A549 (cell line): ENCODE results near the gene CSMD2. TPM values are rescaled to one million over a fixed set of nuclear protein-coding genes. Genes with fewer than 3 reads are reported as not detected.

Experiments used
- ATAC-seq, 2 experiments: fragments of 200-7000 bp in 1 of 2; fragments of >200 bp in 1 of 2; cut with Nextera tagmentation in 1 of 2; cut with Tn5 transposase in 1 of 2; 3 replicates each; pipeline versions ENCODE4 v1.8.0 to v1.9.1; 2018 to 2020; ENCODE audit warnings: mild to moderate bottlenecking in 1 of 2, moderate library complexity in 1 of 2
- CTCF ChIA-PET: fragments of 300-600 bp; sonication (Branson Sonifier 250); formaldehyde crosslinking; extraction: SDS; loops from one replicate; lab custom pipeline; 2021; ENCODE audit warnings: antibody characterized with exemption, inconsistent platforms; lab: Yijun Ruan, JAX
- POLR2A ChIA-PET: fragments of 350-600 bp; formaldehyde crosslinking; extraction: SDS; loops from one replicate; lab custom pipeline; 2021; ENCODE audit warnings: antibody characterized with exemption, inconsistent platforms; lab: Yijun Ruan, JAX
- DNase-seq, 2 experiments: peaks; one replicate each; pipeline versions ENCODE4 v3.0.0 to v3.0.0-alpha.2; 2011 to 2016; ENCODE audit warnings: low read depth in 1 of 2, low spot score in 1 of 2
- FAIRE-seq: peaks from 2 replicates; lab custom pipeline; 2011; peaks lifted over from hg19 to GRCh38; lab: Jason Lieb, UNC
- H3K27ac ChIP-seq, 2 experiments: fragments of >200 bp; sonication (Bioruptor Twin); formaldehyde crosslinking; 3 replicates each; pipeline ENCODE4 v1.5.1; 2016 to 2017
- H3K4me1 ChIP-seq: fragments of >200 bp; sonication (Bioruptor Twin); formaldehyde crosslinking; 3 replicates; pipeline ENCODE4 v1.6.1; 2016
- H3K4me2 ChIP-seq: fragments of >200 bp; sonication (Bioruptor Twin); formaldehyde crosslinking; 3 replicates; pipeline ENCODE4 v1.6.1; 2016
- H3K4me3 ChIP-seq: fragments of >200 bp; sonication (Bioruptor Twin); formaldehyde crosslinking; 3 replicates; pipeline ENCODE4 v1.5.1; 2016
- H3K9me3 ChIP-seq: fragments of >200 bp; sonication (Bioruptor Twin); formaldehyde crosslinking; 3 replicates; pipeline ENCODE4 v1.6.1; 2016
- BHLHE40 ChIP-seq: IDR thresholded peaks from 2 replicates; pipeline ENCODE4 v1.6.1; 2012; ENCODE audit warnings: low read depth, low read length, inconsistent platforms
- CBX2 ChIP-seq: fragments of 200-600 bp; sonication (generic); IDR thresholded peaks from 2 replicates; pipeline ENCODE4 v1.6.1; 2016; ENCODE audit warnings: low read depth, mild to moderate bottlenecking, borderline replicate concordance
- CEBPB ChIP-seq, 2 experiments: fragments of >200 bp in 1 of 2; sonication (Bioruptor Twin) in 1 of 2; formaldehyde crosslinking in 1 of 2; IDR thresholded peaks; 2 replicates each; pipeline ENCODE4 v1.6.1; 2012 to 2016
- CHD2 ChIP-seq: fragments of 150-350 bp; IDR thresholded peaks from 2 replicates; pipeline ENCODE4 v1.6.1; 2014; ENCODE audit warnings: low read length; ENCODE audit not compliant: partially characterized antibody
- CHD4 ChIP-seq: fragments of 200-600 bp; sonication (generic); IDR thresholded peaks from 2 replicates; pipeline ENCODE4 v1.6.1; 2016; ENCODE audit warnings: antibody characterized with exemption, mild to moderate bottlenecking, borderline replicate concordance
- CTCF ChIP-seq: fragments of >200 bp; sonication (Bioruptor Twin); formaldehyde crosslinking; IDR thresholded peaks from 3 replicates; pipeline ENCODE4 v1.5.1; 2016
- E2F6 ChIP-seq: IDR thresholded peaks from 2 replicates; pipeline ENCODE4 v1.6.1; 2012; ENCODE audit warnings: low read depth, borderline replicate concordance
- ELK1 ChIP-seq: fragments of 150-350 bp; IDR thresholded peaks from 2 replicates; pipeline ENCODE4 v1.6.1; 2014; ENCODE audit warnings: low read depth, mild to moderate bottlenecking, low read length
- ESRRA ChIP-seq: fragments of 150-350 bp; IDR thresholded peaks from 2 replicates; pipeline ENCODE4 v1.6.1; 2014; ENCODE audit warnings: mild to moderate bottlenecking, low read length, borderline replicate concordance
- FOSB ChIP-seq: fragments of 250-450 bp; sonication (Bioruptor Pico); IDR thresholded peaks from 2 replicates; pipeline ENCODE4 v1.5.0; 2020; ENCODE audit warnings: mild to moderate bottlenecking, moderate library complexity
- FOSL2 ChIP-seq, 2 experiments: fragments of 450-650 bp in 1 of 2; fragments of >200 bp in 1 of 2; sonication (Bioruptor Twin) in 1 of 2; formaldehyde crosslinking; IDR thresholded peaks; 2 replicates each; pipeline versions ENCODE4 v1.5.0 to v1.6.1; 2016 to 2020; ENCODE audit warnings: mild to moderate bottlenecking in 1 of 2, moderate library complexity in 1 of 2
- HEYL ChIP-seq: fragments of 250-450 bp; sonication (Bioruptor Pico); IDR thresholded peaks from 2 replicates; pipeline ENCODE4 v1.8.0; 2021; ENCODE audit warnings: mild to moderate bottlenecking, moderate library complexity
- HOXA7 ChIP-seq: fragments of 250-450 bp; sonication (Bioruptor Pico); IDR thresholded peaks from 2 replicates; pipeline ENCODE4 v1.5.0; 2020; ENCODE audit warnings: mild to moderate bottlenecking, moderate library complexity
- HOXB13 ChIP-seq: fragments of 250-450 bp; sonication (Bioruptor Pico); IDR thresholded peaks from 2 replicates; pipeline ENCODE4 v1.5.0; 2020; ENCODE audit warnings: low read depth, mild to moderate bottlenecking, moderate library complexity
- HOXB5 ChIP-seq: fragments of 250-450 bp; sonication (Bioruptor Pico); IDR thresholded peaks from 2 replicates; pipeline ENCODE4 v1.5.0; 2020; ENCODE audit warnings: mild to moderate bottlenecking, moderate library complexity
- KDM5A ChIP-seq: fragments of 200-600 bp; sonication (generic); IDR thresholded peaks from 2 replicates; pipeline ENCODE4 v1.6.1; 2016; ENCODE audit warnings: antibody characterized with exemption, mild to moderate bottlenecking
- MAFK ChIP-seq: fragments of 450-650 bp; IDR thresholded peaks from 2 replicates; pipeline ENCODE4 v1.6.1; 2014; ENCODE audit not compliant: partially characterized antibody
- MAX ChIP-seq: IDR thresholded peaks from 2 replicates; pipeline ENCODE4 v1.6.1; 2012
- MYC ChIP-seq: IDR thresholded peaks from 2 replicates; pipeline ENCODE4 v1.6.1; 2012; ENCODE audit warnings: mild to moderate bottlenecking, inconsistent platforms, low read length, improper control_type of control experiment, borderline replicate concordance
- NPAS2 ChIP-seq: fragments of 250-450 bp; sonication (Bioruptor Pico); IDR thresholded peaks from 2 replicates; pipeline ENCODE4 v1.8.0; 2022; ENCODE audit warnings: mild to moderate bottlenecking, moderate library complexity, borderline replicate concordance
- RAD21 ChIP-seq, 2 experiments: fragments of >200 bp in 1 of 2; sonication (Bioruptor Twin) in 1 of 2; formaldehyde crosslinking in 1 of 2; IDR thresholded peaks in 1 of 2; conservative IDR thresholded peaks in 1 of 2; 2 replicates in 1 of 2; 3 replicates in 1 of 2; pipeline ENCODE4 v1.6.1; 2012 to 2018; ENCODE audit warnings: inconsistent platforms in 1 of 2
- RARB ChIP-seq: fragments of 250-450 bp; sonication (Bioruptor Pico); IDR thresholded peaks from 2 replicates; pipeline ENCODE4 v1.8.0; 2021; ENCODE audit warnings: mild to moderate bottlenecking, moderate library complexity
- RCOR1 ChIP-seq: fragments of 150-350 bp; IDR thresholded peaks from 2 replicates; pipeline ENCODE4 v1.6.1; 2014; ENCODE audit warnings: antibody characterized with exemption, low read length, low read depth
- RFX5 ChIP-seq: fragments of 450-650 bp; IDR thresholded peaks from 2 replicates; pipeline ENCODE4 v1.7.1; 2014; ENCODE audit warnings: antibody characterized with exemption, mild to moderate bottlenecking, moderate library complexity
- TP53 ChIP-seq: fragments of 250-450 bp; sonication (Bioruptor Pico); IDR thresholded peaks from 2 replicates; pipeline ENCODE4 v1.5.0; 2021; ENCODE audit warnings: mild to moderate bottlenecking, moderate library complexity
- ZFP36 ChIP-seq: fragments of 450-650 bp; IDR thresholded peaks from 2 replicates; pipeline ENCODE4 v1.6.1; 2014; ENCODE audit warnings: borderline replicate concordance; ENCODE audit not compliant: partially characterized antibody
- ZSCAN20 ChIP-seq: fragments of 250-450 bp; sonication (Bioruptor Pico); IDR thresholded peaks from 2 replicates; pipeline ENCODE4 v1.8.0; 2022; ENCODE audit warnings: mild to moderate bottlenecking, moderate library complexity
- WGBS: methylation state at CpG from one replicate; pipeline ENCODE4 v1.1.6; 2017; ENCODE audit errors: missing lambda C conversion rate; 5-methylcytosine and 5-hydroxymethylcytosine counted together
- polyA plus RNA-seq, 4 experiments: library from polyadenylated mRNA; depleted of rRNA in 3 of 4; stranded (reverse); fragments of >200 nt; fragmentation: RNase III in 1 of 4; extraction: RNeasy Plus Mini Kit Qiagen cat#74134 plus additional on column Dnase treatment in 1 of 4; gene quantifications; 2 replicates in 3 of 4; 3 replicates in 1 of 4; pipeline ENCODE4 v1.2.3, GENCODE V29; 2011 to 2017

CSMD2 gene
- polyA plus RNA-seq, 2 of the 4 experiments (the other 2 are of a cell fraction), result not detected

GRCh38 chr1:33535334-33535733 lies 629.7 kb downstream of the CSMD2 start:
- H3K4me2 ChIP-seq, result no peak overlapping the region
- ChIA-PET POLR2A (no interaction called here), CTCF (interaction anchor here (0.6 kb wide), 1 partner anchor 659 kb away, joined by 3 read pairs; no protein-coding TSS in a partner anchor)
- no peaks in the 10 kb centered on the region for H3K4me1 ChIP-seq
- H3K9me3 ChIP-seq, result no peaks in the 10 kb centered on the region
- WGBS, result 0% methylated on average over 2 of the region's 2 CpGs
- H3K4me3 ChIP-seq, result no peak overlapping the region
- ATAC-seq, result no peak
- no peak for FAIRE-seq
- H3K27ac ChIP-seq, result no peak overlapping the region
- TF ChIP-seq CEBPB (IDR thresholded peaks at IDR 0.05), result no peak
- DNase-seq, result no peak

GRCh38 chr1:33532936-33533335 lies 632.1 kb downstream of the CSMD2 start:
- no peak for TF ChIP-seq CHD2
- TF ChIP-seq RARB (CRISPR knock-in tag), result no peak
- TF ChIP-seq FOSL2 (IDR thresholded peaks at IDR 0.05), result no peak
- no peak for TF ChIP-seq FOSL2 (CRISPR knock-in tag; IDR thresholded peaks at IDR 0.05)
- no peak for TF ChIP-seq ZSCAN20 (CRISPR knock-in tag)
- no peak for TF ChIP-seq RFX5
- no peak for TF ChIP-seq RCOR1
- TF ChIP-seq CBX2, result no peak
- TF ChIP-seq HOXB5 (CRISPR knock-in tag), result no peak
- TF ChIP-seq HOXA7 (CRISPR knock-in tag), result no peak
- no peak overlapping the region for H3K4me2 ChIP-seq
- FAIRE-seq (no peak), ATAC-seq (no peak), DNase-seq (no peak)
- H3K9me3 ChIP-seq, result no peaks in the 10 kb centered on the region
- no peaks in the 10 kb centered on the region for H3K4me1 ChIP-seq
- H3K27ac ChIP-seq, result no peak overlapping the region
- no peak overlapping the region for H3K4me3 ChIP-seq
- WGBS, result 25% methylated on average over 6 of the region's 13 CpGs
- POLR2A ChIA-PET, result no interaction called here
- CTCF ChIA-PET, result no interaction called here

GRCh38 chr1:33532250-33532649 lies 632.8 kb downstream of the CSMD2 start:
- POLR2A ChIA-PET, result no interaction called here
- FAIRE-seq, result no peak
- Histone ChIP-seq H3K27ac (no peak overlapping the region), H3K9me3 (no peaks in the 10 kb centered on the region), H3K4me1 (no peaks in the 10 kb centered on the region), H3K4me2 (no peak overlapping the region), H3K4me3 (no peak overlapping the region)
- no peak for ATAC-seq
- 29% methylated on average over 3 of the region's 3 CpGs for WGBS
- TF ChIP-seq ESRRA (no peak), RAD21 (conservative IDR thresholded peaks at IDR 0.05 in 1 of 2, IDR thresholded peaks at IDR 0.05 in 1 of 2) (no peak), MAX (no peak), HEYL (CRISPR knock-in tag) (no peak), CHD2 (no peak), MYC (no peak), MAFK (no peak), E2F6 (no peak)
- DNase-seq, result no peak
- CTCF ChIA-PET, result no interaction called here

GRCh38 chr1:33529957-33530356 lies 635.1 kb downstream of the CSMD2 start:
- ChIA-PET POLR2A (no interaction called here), CTCF (no interaction called here)
- no peak for FAIRE-seq
- H3K4me2 ChIP-seq, result no peak overlapping the region
- no peaks in the 10 kb centered on the region for H3K4me1 ChIP-seq
- no peak for ATAC-seq
- TF ChIP-seq ELK1, result no peak
- no peak for TF ChIP-seq CTCF
- no peak for TF ChIP-seq BHLHE40
- no peak for TF ChIP-seq HOXB13 (CRISPR knock-in tag)
- TF ChIP-seq KDM5A, result no peak
- TF ChIP-seq MYC, result no peak
- no peak for TF ChIP-seq ZFP36
- no peak for TF ChIP-seq ZSCAN20 (CRISPR knock-in tag)
- TF ChIP-seq RFX5, result no peak
- TF ChIP-seq TP53 (CRISPR knock-in tag), result no peak
- no peak for TF ChIP-seq HOXB5 (CRISPR knock-in tag)
- no peak for TF ChIP-seq FOSB (CRISPR knock-in tag)
- no peak for TF ChIP-seq RARB (CRISPR knock-in tag)
- TF ChIP-seq CHD4, result no peak
- no peak for TF ChIP-seq NPAS2 (CRISPR knock-in tag)
- no peak for TF ChIP-seq MAFK
- TF ChIP-seq HEYL (CRISPR knock-in tag), result no peak
- H3K27ac ChIP-seq, result no peak overlapping the region
- no peak for DNase-seq
- no peaks in the 10 kb centered on the region for H3K9me3 ChIP-seq
- WGBS, result 6% methylated on average over 1 of the region's 1 CpG
- H3K4me3 ChIP-seq, result no peak overlapping the region
